ENCODE data around the gene RERE.

- TF ChIP-seq CTCF (IDR thresholded peaks at IDR 0.05), result no peak
- TF ChIP-seq POLR2A (IDR thresholded peaks at IDR 0.05), result no peak
These were observed 461.8 kb downstream of the RERE start for GRCh38 chr1:8355439-8356255.

Measured in uterus (tissue), 2 donors.